Endodermal cell (in vitro differentiated cells): ENCODE results near the gene EHD2. TPM values are rescaled to one million over a fixed set of nuclear protein-coding genes. Genes with fewer than 3 reads are reported as not detected.
"Not testable (repeated sequence)": the region's sequence is repeated elsewhere in the genome, so short reads cannot be mapped to it uniquely, and the experiment has no call there.

Experiments used
- DNase-seq: peaks from one replicate; pipeline ENCODE4 v3.0.0-alpha.2; 2017
- H3K27ac ChIP-seq: 2 replicates; pipeline ENCODE4 v1.5.1; 2013; ENCODE audit warnings: mild to moderate bottlenecking, low read depth, low read length, moderate library complexity
- H3K27me3 ChIP-seq: 2 replicates; pipeline ENCODE4 v1.6.1; 2013; ENCODE audit warnings: mild to moderate bottlenecking, low read length, moderate library complexity; ENCODE audit not compliant: insufficient read depth, control insufficient read depth, poor library complexity, severe bottlenecking
- H3K36me3 ChIP-seq: 2 replicates; pipeline ENCODE4 v1.7.0; 2013; ENCODE audit warnings: mild to moderate bottlenecking, low read length, moderate library complexity; ENCODE audit not compliant: control insufficient read depth, insufficient read depth
- H3K4me1 ChIP-seq: one replicate; pipeline ENCODE4 v1.7.0; 2013; ENCODE audit warnings: low read length; ENCODE audit not compliant: control insufficient read depth, insufficient read depth
- H3K4me3 ChIP-seq: 2 replicates; pipeline ENCODE4 v1.5.1; 2013; ENCODE audit warnings: mild to moderate bottlenecking, low read length, moderate library complexity
- H3K9ac ChIP-seq: 2 replicates; pipeline ENCODE4 v1.6.1; 2013; ENCODE audit warnings: mild to moderate bottlenecking, low read length, moderate library complexity; ENCODE audit not compliant: poor library complexity, severe bottlenecking; ENCODE audit errors: extremely low read depth
- H3K9me3 ChIP-seq: 2 replicates; pipeline ENCODE4 v1.6.1; 2013; ENCODE audit warnings: mild to moderate bottlenecking, low read length, moderate library complexity; ENCODE audit not compliant: control insufficient read depth
- H3K27ac Mint-ChIP-seq: 2 replicates; pipeline ENCODE4 v1.8.0; 2020; ENCODE audit warnings: mixed read lengths
- H3K27me3 Mint-ChIP-seq: 2 replicates; pipeline ENCODE4 v1.8.0; 2021; ENCODE audit warnings: mild to moderate bottlenecking, mixed read lengths; ENCODE audit not compliant: insufficient read depth
- H3K36me3 Mint-ChIP-seq: 2 replicates; pipeline ENCODE4 v1.8.0; 2020; ENCODE audit warnings: low read depth, mixed read lengths
- H3K4me1 Mint-ChIP-seq: 2 replicates; pipeline ENCODE4 v1.8.0; 2020; ENCODE audit warnings: mixed read lengths
- H3K4me3 Mint-ChIP-seq: 2 replicates; pipeline ENCODE4 v1.8.0; 2020; ENCODE audit warnings: mild to moderate bottlenecking, moderate library complexity, mixed read lengths
- H3K9me3 Mint-ChIP-seq: 2 replicates; pipeline ENCODE4 v1.8.0; 2020; ENCODE audit warnings: mild to moderate bottlenecking, mixed read lengths
- WGBS, 2 experiments: methylation state at CpG; one replicate each; pipeline versions ENCODE4 v1.1.5 to v1.1.7; 2013; ENCODE audit warnings: missing lambda C conversion rate in 2 of 2, mixed read lengths in 1 of 2; ENCODE audit not compliant: insufficient coverage in 1 of 2, insufficient read length in 1 of 2; 5-methylcytosine and 5-hydroxymethylcytosine counted together
- total RNA-seq, 2 donors: library from RNA; stranded (reverse); fragmentation: NEBNext Ultra II Directional in 1 of 2; extraction: Animal tissue kit (Norgen Biotek cat#: 25700) in 1 of 2; gene quantifications; 2 replicates in 1 of 2; 3 replicates in 1 of 2; pipeline ENCODE4 v1.2.1, GENCODE V29; 2021
- TF ChIP-seq, protein P1 (sequence below): fragments of 200-600 bp; sonication (generic); conservative IDR thresholded peaks from 2 replicates; pipeline ENCODE4 v1.5.0; 2021; ENCODE audit warnings: antibody characterized with exemption, mild to moderate bottlenecking

EHD2 gene
- total RNA-seq, 2 donors from 2014 or later: 5.5 to 8.4 TPM

DNA sequence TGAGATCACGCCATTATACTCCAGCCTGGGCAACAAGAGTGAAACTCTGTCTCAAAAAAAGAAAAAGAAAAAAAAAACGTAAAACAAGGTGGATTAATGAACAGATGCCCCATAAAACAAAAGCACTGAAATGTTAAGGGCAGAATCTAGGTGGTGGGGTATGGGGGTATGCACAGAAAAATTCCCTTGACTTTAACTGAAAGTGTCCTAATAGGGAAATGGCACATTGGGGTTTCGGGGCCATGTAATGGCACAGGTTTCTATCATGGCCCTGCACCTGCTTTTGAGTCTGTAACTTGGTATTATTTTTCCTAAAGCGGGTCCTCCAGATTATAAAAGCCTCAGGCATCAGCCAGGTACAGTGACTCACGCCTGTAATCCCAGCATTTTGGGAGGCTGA lies 48.3 kb downstream of the EHD2 start:
- H3K27me3 Mint-ChIP-seq: no peaks in the 10 kb centered on the region

DNA sequence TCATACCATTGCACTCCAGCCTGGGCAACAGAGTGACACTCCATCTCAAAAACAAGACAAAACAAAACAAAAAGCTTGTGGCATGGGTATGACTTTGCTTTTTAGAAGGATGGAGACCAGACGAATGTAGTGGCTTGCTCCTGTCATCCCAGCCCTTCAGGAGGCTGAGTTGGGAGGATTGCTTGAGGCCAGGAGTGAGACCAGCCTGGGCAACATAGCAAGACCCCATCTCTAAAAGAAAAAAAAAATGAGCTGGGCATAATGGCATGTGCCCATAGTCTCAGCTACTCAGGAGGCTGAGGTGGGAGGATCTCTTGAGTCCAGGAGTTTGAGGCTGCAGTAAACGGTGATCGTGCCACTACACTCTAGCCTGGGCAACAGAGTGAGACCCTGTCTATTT lies 48.9 kb downstream of the EHD2 start:
- H3K4me1 ChIP-seq: no peaks in the 10 kb centered on the region
- H3K4me1 Mint-ChIP-seq: no peaks in the 10 kb centered on the region
- no peaks in the 10 kb centered on the region for H3K27me3 Mint-ChIP-seq
- peaks cover 18% of the 10 kb centered on the region for H3K36me3 ChIP-seq
- H3K27ac ChIP-seq: no peak overlapping the region
- DNase-seq: no peak
- H3K27ac Mint-ChIP-seq: no peak overlapping the region
- H3K36me3 Mint-ChIP-seq: peaks cover 28% of the 10 kb centered on the region
- peaks cover 2% of the 10 kb centered on the region for H3K9me3 Mint-ChIP-seq
- no peaks in the 10 kb centered on the region for H3K27me3 ChIP-seq
- H3K9me3 ChIP-seq: no peaks in the 10 kb centered on the region
- WGBS, 2 experiments: 62 to 100% methylated on average over 1 to 3 of the region's 3 CpGs
- TF ChIP-seq, protein P1, sequence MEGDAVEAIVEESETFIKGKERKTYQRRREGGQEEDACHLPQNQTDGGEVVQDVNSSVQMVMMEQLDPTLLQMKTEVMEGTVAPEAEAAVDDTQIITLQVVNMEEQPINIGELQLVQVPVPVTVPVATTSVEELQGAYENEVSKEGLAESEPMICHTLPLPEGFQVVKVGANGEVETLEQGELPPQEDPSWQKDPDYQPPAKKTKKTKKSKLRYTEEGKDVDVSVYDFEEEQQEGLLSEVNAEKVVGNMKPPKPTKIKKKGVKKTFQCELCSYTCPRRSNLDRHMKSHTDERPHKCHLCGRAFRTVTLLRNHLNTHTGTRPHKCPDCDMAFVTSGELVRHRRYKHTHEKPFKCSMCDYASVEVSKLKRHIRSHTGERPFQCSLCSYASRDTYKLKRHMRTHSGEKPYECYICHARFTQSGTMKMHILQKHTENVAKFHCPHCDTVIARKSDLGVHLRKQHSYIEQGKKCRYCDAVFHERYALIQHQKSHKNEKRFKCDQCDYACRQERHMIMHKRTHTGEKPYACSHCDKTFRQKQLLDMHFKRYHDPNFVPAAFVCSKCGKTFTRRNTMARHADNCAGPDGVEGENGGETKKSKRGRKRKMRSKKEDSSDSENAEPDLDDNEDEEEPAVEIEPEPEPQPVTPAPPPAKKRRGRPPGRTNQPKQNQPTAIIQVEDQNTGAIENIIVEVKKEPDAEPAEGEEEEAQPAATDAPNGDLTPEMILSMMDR: no peak
- no peak overlapping the region for H3K9ac ChIP-seq
- no peak overlapping the region for H3K4me3 ChIP-seq
- no peak overlapping the region for H3K4me3 Mint-ChIP-seq

More for the DNA sequence above, 48.3 kb downstream of the EHD2 start:
- peak overlapping the region; percentile 38 for H3K27ac Mint-ChIP-seq
- peaks cover 2% of the 10 kb centered on the region for H3K9me3 Mint-ChIP-seq
- H3K36me3 ChIP-seq: peaks cover 24% of the 10 kb centered on the region
- H3K27ac ChIP-seq: no peak overlapping the region
- H3K4me3 ChIP-seq: no peak overlapping the region
- no peaks in the 10 kb centered on the region for H3K27me3 ChIP-seq
- no peak overlapping the region for H3K9ac ChIP-seq
- H3K36me3 Mint-ChIP-seq: peaks cover 34% of the 10 kb centered on the region
- no peaks in the 10 kb centered on the region for H3K4me1 ChIP-seq
- H3K4me1 Mint-ChIP-seq: no peaks in the 10 kb centered on the region
- DNase-seq: no peak
- H3K9me3 ChIP-seq: no peaks in the 10 kb centered on the region
- WGBS, 2 experiments: 68 to 74% methylated on average over 5 of the region's 5 CpGs
- no peak overlapping the region for H3K4me3 Mint-ChIP-seq
- TF ChIP-seq, protein P1: no peak

DNA sequence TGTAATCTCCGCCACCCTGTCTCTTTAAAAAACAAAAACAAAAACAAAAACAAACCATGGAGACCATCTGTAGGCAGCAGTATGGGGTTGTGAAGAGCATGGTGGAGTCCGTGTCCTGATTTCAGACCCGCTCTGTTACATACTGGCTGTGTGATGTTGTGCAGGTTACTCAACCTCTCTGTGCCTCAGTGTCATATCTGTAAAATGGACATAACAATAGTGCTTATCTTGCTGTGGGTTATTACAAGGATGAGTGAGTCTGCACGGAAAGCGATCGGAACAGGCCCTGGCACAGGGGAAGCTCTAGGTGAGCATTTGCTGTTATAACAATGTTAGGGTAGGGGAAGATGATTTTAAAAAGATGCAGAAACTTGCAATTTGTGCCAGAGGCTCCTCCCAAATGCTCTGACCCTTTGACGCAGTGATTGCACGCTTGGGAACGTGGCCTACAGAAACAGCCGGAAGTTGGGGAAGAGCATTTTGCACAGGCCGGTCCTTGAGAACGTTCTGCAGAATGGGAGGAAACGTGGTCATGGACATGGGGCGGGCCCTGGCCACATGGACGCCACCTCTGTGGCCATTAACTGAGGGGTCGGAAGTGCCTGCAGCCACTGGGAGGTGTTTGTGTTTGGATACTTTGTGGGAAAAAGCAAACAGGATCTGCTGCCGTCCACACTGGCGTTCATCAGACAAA lies 49.5 kb downstream of the EHD2 start:
- DNase-seq: peak; percentile 51
- TF ChIP-seq, protein P1: no peak
- Mint-ChIP-seq H3K4me3 (no peak overlapping the region), H3K36me3 (peaks cover 22% of the 10 kb centered on the region), H3K27ac (peak overlapping the region; percentile 2), H3K4me1 (no peaks in the 10 kb centered on the region), H3K27me3 (no peaks in the 10 kb centered on the region), H3K9me3 (peaks cover 2% of the 10 kb centered on the region)
- H3K9me3 ChIP-seq: no peaks in the 10 kb centered on the region
- no peak overlapping the region for H3K27ac ChIP-seq
- WGBS, 2 experiments: 93 to 95% methylated on average over 8 to 18 of the region's 18 CpGs
- no peaks in the 10 kb centered on the region for H3K4me1 ChIP-seq
- peaks cover 12% of the 10 kb centered on the region for H3K36me3 ChIP-seq
- H3K27me3 ChIP-seq: no peaks in the 10 kb centered on the region
- H3K4me3 ChIP-seq: no peak overlapping the region
- H3K9ac ChIP-seq: no peak overlapping the region

DNA sequence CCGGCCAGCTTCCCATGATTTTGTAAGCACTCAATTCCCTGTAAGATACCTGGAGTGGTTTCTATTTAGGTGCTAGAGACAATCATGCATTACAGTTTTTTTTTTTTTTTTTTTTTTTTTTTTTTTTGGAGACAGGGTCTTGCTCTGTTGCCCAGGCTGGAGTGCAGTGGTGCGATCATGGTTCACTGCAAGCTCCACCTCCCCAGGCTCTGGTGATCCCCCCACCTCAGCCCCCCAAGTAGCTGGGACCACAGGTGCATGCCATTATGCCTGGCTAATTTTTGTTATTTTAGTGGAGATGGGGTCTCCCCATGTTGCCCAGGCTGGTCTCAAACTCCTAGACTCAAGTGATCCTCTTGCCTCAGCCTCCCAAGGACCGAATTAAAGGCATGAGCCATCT lies 51.5 kb downstream of the EHD2 start:
- H3K4me3 Mint-ChIP-seq, H3K4me1 ChIP-seq, H3K9me3 Mint-ChIP-seq, H3K36me3 ChIP-seq, H3K27ac ChIP-seq, H3K27ac Mint-ChIP-seq, H3K27me3 Mint-ChIP-seq, H3K9me3 ChIP-seq, H3K9ac ChIP-seq, H3K36me3 Mint-ChIP-seq, H3K27me3 ChIP-seq, DNase-seq, H3K4me1 Mint-ChIP-seq, H3K4me3 ChIP-seq: not testable (repeated sequence)
- WGBS, 2 experiments: 100% methylated on average over 3 of the region's 3 CpGs; no CpG with 5 or more reads in 1 of the 2 experiments
